Measurements from ENCODE around the gene FOSL1. TPM values are rescaled to one million over a fixed set of nuclear protein-coding genes. Genes with fewer than 3 reads are reported as not detected.

FOSL1 gene
- total RNA-seq, 1 donor from 2014 or later: 0.47 TPM

- H3K9me3 ChIP-seq (replicated peaks): no peaks in the 10 kb centered on the region
- no peak for DNase-seq
- H3K27me3 ChIP-seq (ENCODE audit: low read depth): no peaks in the 10 kb centered on the region
- intact Hi-C loops (cut with micrococcal nuclease): loop anchor here (10.0 kb wide), 1 partner anchor 111 kb away; no protein-coding TSS in a partner anchor
- H3K4me3 ChIP-seq: no peak overlapping the region
- peaks cover 38% of the 10 kb centered on the region for H3K4me1 ChIP-seq
- H3K36me3 ChIP-seq: peaks cover 44% of the 10 kb centered on the region
- H3K27ac ChIP-seq (replicated peaks): no peak overlapping the region
- TF ChIP-seq CTCF (IDR thresholded peaks at IDR 0.05; ENCODE audit: borderline replicate concordance): no peak
Measured at GRCh38 chr11:65883786-65884715, 16.1 kb downstream of the FOSL1 start.

DNA sequence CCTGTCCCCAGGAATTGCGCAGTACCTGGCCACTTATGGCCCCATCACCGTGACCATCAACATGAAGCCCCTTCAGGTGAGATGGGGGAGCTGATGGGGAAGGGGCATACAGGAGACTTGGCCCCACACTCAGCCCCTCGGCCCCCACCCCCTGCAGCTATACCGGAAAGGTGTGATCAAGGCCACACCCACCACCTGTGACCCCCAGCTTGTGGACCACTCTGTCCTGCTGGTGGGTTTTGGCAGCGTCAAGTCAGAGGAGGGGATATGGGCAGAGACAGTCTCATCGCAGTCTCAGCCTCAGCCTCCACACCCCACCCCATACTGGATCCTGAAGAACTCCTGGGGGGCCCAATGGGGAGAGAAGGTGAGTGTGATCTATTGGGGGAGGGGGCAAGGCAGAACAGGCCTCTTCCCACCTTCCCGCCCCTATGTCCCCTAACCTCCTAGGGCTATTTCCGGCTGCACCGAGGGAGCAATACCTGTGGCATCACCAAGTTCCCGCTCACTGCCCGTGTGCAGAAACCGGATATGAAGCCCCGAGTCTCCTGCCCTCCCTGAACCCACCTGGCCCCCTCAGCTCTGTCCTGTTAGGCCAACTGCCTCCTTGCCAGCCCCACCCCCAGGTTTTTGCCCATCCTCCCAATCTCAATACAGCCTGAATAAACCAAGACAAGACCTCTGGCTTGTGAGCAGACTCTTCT lies 17.0 kb downstream of the FOSL1 start:
- no peak overlapping the region for H3K27ac ChIP-seq (replicated peaks)
- intact Hi-C loops (cut with micrococcal nuclease): loop anchor here (10.0 kb wide), 1 partner anchor 112 kb away; no protein-coding TSS in a partner anchor
- peaks cover 32% of the 10 kb centered on the region for H3K4me1 ChIP-seq
- no peaks in the 10 kb centered on the region for H3K9me3 ChIP-seq (replicated peaks)
- H3K36me3 ChIP-seq: peaks cover 44% of the 10 kb centered on the region
- no peak overlapping the region for H3K4me3 ChIP-seq
- no peak for TF ChIP-seq CTCF (IDR thresholded peaks at IDR 0.05; ENCODE audit: borderline replicate concordance)
- DNase-seq: no peak
- H3K27me3 ChIP-seq (ENCODE audit: low read depth): no peaks in the 10 kb centered on the region

DNA sequence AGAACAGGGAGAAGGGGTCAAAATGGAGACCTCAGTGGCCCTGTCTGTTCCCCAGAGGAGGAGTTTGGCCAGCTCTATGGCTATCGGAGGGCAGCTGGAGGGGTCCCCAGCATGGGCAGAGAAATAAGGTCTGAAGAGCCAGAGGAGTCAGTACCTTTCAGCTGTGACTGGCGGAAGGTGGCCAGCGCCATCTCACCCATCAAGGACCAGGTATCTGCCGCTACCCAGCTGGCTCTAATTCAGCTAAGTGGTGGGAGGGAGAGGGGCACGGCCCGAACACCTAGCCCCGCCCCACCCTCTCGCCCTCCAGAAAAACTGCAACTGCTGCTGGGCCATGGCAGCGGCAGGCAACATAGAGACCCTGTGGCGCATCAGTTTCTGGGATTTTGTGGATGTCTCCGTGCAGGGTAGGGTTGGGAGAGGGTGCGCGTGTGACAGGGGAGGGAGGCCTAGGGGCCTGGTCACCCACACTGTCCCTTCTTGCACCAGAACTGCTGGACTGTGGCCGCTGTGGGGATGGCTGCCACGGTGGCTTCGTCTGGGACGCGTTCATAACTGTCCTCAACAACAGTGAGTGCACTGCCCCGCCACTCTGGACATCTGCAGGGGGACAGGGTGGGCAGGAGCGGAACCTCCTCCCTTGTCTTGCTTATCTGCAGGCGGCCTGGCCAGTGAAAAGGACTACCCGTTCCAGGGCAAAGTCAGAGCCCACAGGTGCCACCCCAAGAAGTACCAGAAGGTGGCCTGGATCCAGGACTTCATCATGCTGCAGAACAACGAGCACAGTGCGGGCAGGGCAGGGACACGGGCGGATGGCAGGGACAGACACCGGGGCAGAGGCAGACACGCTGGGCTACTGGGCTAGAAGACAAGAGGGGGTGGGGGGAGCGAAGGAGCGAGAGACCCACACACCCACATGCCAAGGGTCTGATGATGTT lies 17.8 kb downstream of the FOSL1 start:
- TF ChIP-seq CTCF (IDR thresholded peaks at IDR 0.05; ENCODE audit: borderline replicate concordance): no peak
- H3K27me3 ChIP-seq (ENCODE audit: low read depth): no peaks in the 10 kb centered on the region
- H3K27ac ChIP-seq (replicated peaks): no peak overlapping the region
- peaks cover 44% of the 10 kb centered on the region for H3K36me3 ChIP-seq
- intact Hi-C loops (cut with micrococcal nuclease): loop anchor here (10.0 kb wide), 1 partner anchor 112 kb away; no protein-coding TSS in a partner anchor
- no peak overlapping the region for H3K4me3 ChIP-seq
- DNase-seq: no peak
- H3K4me1 ChIP-seq: peaks cover 24% of the 10 kb centered on the region
- H3K9me3 ChIP-seq (replicated peaks): no peaks in the 10 kb centered on the region

GRCh38 chr11:65880844-65881421 lies 19.3 kb downstream of the FOSL1 start:
- Histone ChIP-seq H3K27me3 (ENCODE audit: low read depth) (no peaks in the 10 kb centered on the region), H3K9me3 (replicated peaks) (no peaks in the 10 kb centered on the region), H3K4me3 (no peak overlapping the region), H3K36me3 (peaks cover 33% of the 10 kb centered on the region), H3K4me1 (peaks cover 14% of the 10 kb centered on the region), H3K27ac (replicated peaks) (no peak overlapping the region)
- no peak for TF ChIP-seq CTCF (IDR thresholded peaks at IDR 0.05; ENCODE audit: borderline replicate concordance)
- intact Hi-C loops (cut with micrococcal nuclease): loop anchor here (10.0 kb wide), 1 partner anchor 114 kb away; no protein-coding TSS in a partner anchor
- no peak for DNase-seq
